WTC11 (cell line): ENCODE measurements around the gene AP1S2. TPM values are rescaled to one million over a fixed set of nuclear protein-coding genes. Genes with fewer than 3 reads are reported as not detected.

ENCODE experiments used
- ATAC-seq: fragments of 200-7000 bp; cut with Tn5 transposase; 2 replicates; pipeline ENCODE4 v1.10.0; 2021; ENCODE audit warnings: mild to moderate bottlenecking, moderate library complexity
- CTCF ChIA-PET: fragments of 300-600 bp; sonication (Branson Sonifier 250); formaldehyde crosslinking; loops from one replicate; lab custom pipeline; 2021; ENCODE audit warnings: antibody characterized with exemption; lab: Charles Lee
- POLR2A ChIA-PET: fragments of 350-600 bp; sonication (Branson Sonifier 250); formaldehyde crosslinking; loops from one replicate; lab custom pipeline; 2021; ENCODE audit warnings: antibody characterized with exemption; lab: Charles Lee
- DNase-seq: peaks from one replicate; pipeline ENCODE4 v3.0.0; 2021; ENCODE audit warnings: low spot score
- H3K27ac Mint-ChIP-seq: 2 replicates; pipeline ENCODE4 v1.8.0; 2021; ENCODE audit warnings: mixed read lengths
- H3K27me3 Mint-ChIP-seq: 2 replicates; pipeline ENCODE4 v1.8.0; 2021; ENCODE audit warnings: low read depth, mild to moderate bottlenecking, moderate library complexity, mixed read lengths
- H3K36me3 Mint-ChIP-seq: 2 replicates; pipeline ENCODE4 v1.8.0; 2021; ENCODE audit warnings: mixed read lengths
- H3K4me1 Mint-ChIP-seq: 2 replicates; pipeline ENCODE4 v1.8.0; 2022; ENCODE audit warnings: mixed read lengths
- H3K4me3 Mint-ChIP-seq: 2 replicates; pipeline ENCODE4 v1.8.0; 2021; ENCODE audit warnings: mild to moderate bottlenecking, moderate library complexity, mixed read lengths
- H3K9me3 Mint-ChIP-seq: 2 replicates; pipeline ENCODE4 v1.8.0; 2021; ENCODE audit warnings: mixed read lengths
- CREB1 ChIP-seq: sonication (generic); formaldehyde crosslinking; IDR thresholded peaks from 2 replicates; pipeline ENCODE4 v1.8.0; 2023; ENCODE audit warnings: mild to moderate bottlenecking, missing genetic modification reagents
- CREM ChIP-seq: sonication (generic); formaldehyde crosslinking; IDR thresholded peaks from 2 replicates; pipeline ENCODE4 v1.8.1; 2022; ENCODE audit warnings: mild to moderate bottlenecking, missing genetic modification reagents, moderate library complexity
- EMX1 ChIP-seq: fragments of 250-450 bp; sonication (Bioruptor Pico); IDR thresholded peaks from 2 replicates; pipeline ENCODE4 v1.8.0; 2021; ENCODE audit warnings: mild to moderate bottlenecking
- GTF2I ChIP-seq: fragments of 250-450 bp; sonication (Bioruptor Pico); conservative IDR thresholded peaks from 2 replicates; pipeline ENCODE4 v1.4.0; 2021; ENCODE audit warnings: mild to moderate bottlenecking
- HMGA2 ChIP-seq: fragments of 250-450 bp; sonication (Bioruptor Pico); IDR thresholded peaks from 2 replicates; pipeline ENCODE4 v1.4.0; 2021; ENCODE audit warnings: mild to moderate bottlenecking, moderate library complexity
- KAT7 ChIP-seq: sonication (generic); formaldehyde crosslinking; IDR thresholded peaks from 2 replicates; pipeline ENCODE4 v1.8.1; 2023; ENCODE audit warnings: missing genetic modification reagents, mild to moderate bottlenecking, borderline replicate concordance
- MXD4 ChIP-seq: fragments of 250-450 bp; sonication (Bioruptor Pico); IDR thresholded peaks from 2 replicates; pipeline ENCODE4 v1.8.0; 2021; ENCODE audit warnings: mild to moderate bottlenecking, moderate library complexity, borderline replicate concordance
- NFYB ChIP-seq: sonication (generic); formaldehyde crosslinking; conservative IDR thresholded peaks from 2 replicates; pipeline ENCODE4 v1.8.0; 2022; ENCODE audit warnings: low read depth, missing genetic modification reagents
- NR1H2 ChIP-seq: sonication (generic); formaldehyde crosslinking; IDR thresholded peaks from 2 replicates; pipeline ENCODE4 v1.9.0; 2021; ENCODE audit warnings: mild to moderate bottlenecking, moderate library complexity, missing genetic modification reagents
- RELA ChIP-seq: sonication (generic); formaldehyde crosslinking; IDR thresholded peaks from 2 replicates; pipeline ENCODE4 v1.8.1; 2022; ENCODE audit warnings: missing genetic modification reagents, mild to moderate bottlenecking, borderline replicate concordance
- SMAD4 ChIP-seq: sonication (generic); formaldehyde crosslinking; IDR thresholded peaks from 2 replicates; pipeline ENCODE4 v1.8.0; 2022; ENCODE audit warnings: mild to moderate bottlenecking, missing genetic modification reagents
- ZBTB21 ChIP-seq: sonication (generic); formaldehyde crosslinking; IDR thresholded peaks from 2 replicates; pipeline ENCODE4 v1.8.1; 2023; ENCODE audit warnings: mild to moderate bottlenecking, missing genetic modification reagents, borderline replicate concordance
- ZNF263 ChIP-seq: sonication (generic); formaldehyde crosslinking; IDR thresholded peaks from 2 replicates; pipeline ENCODE4 v1.8.1; 2022; ENCODE audit warnings: low read depth, mild to moderate bottlenecking, moderate library complexity, missing genetic modification reagents
- ZNF423 ChIP-seq: fragments of 250-450 bp; sonication (Bioruptor Pico); IDR thresholded peaks from 2 replicates; pipeline ENCODE4 v2.1.2; 2022; ENCODE audit warnings: mild to moderate bottlenecking, moderate library complexity
- total RNA-seq: library from RNA; stranded (reverse); gene quantifications from 3 replicates; pipeline ENCODE4 v1.2.3, GENCODE V29; 2021
- TF ChIP-seq, protein P1 (sequence below): sonication (generic); formaldehyde crosslinking; IDR thresholded peaks from 2 replicates; pipeline ENCODE4 v1.8.0; 2023; ENCODE audit warnings: mild to moderate bottlenecking, missing genetic modification reagents
- TF ChIP-seq, protein P2 (sequence below): sonication (generic); formaldehyde crosslinking; IDR thresholded peaks from 2 replicates; pipeline ENCODE4 v1.8.1; 2023; ENCODE audit warnings: mild to moderate bottlenecking, missing genetic modification reagents
- TF ChIP-seq, protein P3 (sequence below): sonication (generic); formaldehyde crosslinking; IDR thresholded peaks from 2 replicates; pipeline ENCODE4 v1.8.0; 2022; ENCODE audit warnings: mild to moderate bottlenecking, missing genetic modification reagents
- TF ChIP-seq, protein P4 (sequence below): sonication (generic); formaldehyde crosslinking; conservative IDR thresholded peaks from 2 replicates; pipeline ENCODE4 v1.8.1; 2023; ENCODE audit warnings: mild to moderate bottlenecking, low read depth, missing genetic modification reagents, moderate library complexity
- TF ChIP-seq, protein P5 (sequence below): sonication (generic); formaldehyde crosslinking; conservative IDR thresholded peaks from 2 replicates; pipeline ENCODE4 v1.8.1; 2022; ENCODE audit warnings: mild to moderate bottlenecking, missing genetic modification reagents
- TF ChIP-seq, protein P6 (sequence below): sonication (generic); formaldehyde crosslinking; IDR thresholded peaks from 2 replicates; pipeline ENCODE4 v1.8.1; 2022; ENCODE audit warnings: low read depth, missing genetic modification reagents, borderline replicate concordance
- TF ChIP-seq, protein P7 (sequence below): sonication (generic); formaldehyde crosslinking; IDR thresholded peaks from 2 replicates; pipeline ENCODE4 v1.8.0; 2022; ENCODE audit warnings: mild to moderate bottlenecking, missing genetic modification reagents

Gene AP1S2
- total RNA-seq, 1 experiment from 2014 or later, result 164 TPM

DNA sequence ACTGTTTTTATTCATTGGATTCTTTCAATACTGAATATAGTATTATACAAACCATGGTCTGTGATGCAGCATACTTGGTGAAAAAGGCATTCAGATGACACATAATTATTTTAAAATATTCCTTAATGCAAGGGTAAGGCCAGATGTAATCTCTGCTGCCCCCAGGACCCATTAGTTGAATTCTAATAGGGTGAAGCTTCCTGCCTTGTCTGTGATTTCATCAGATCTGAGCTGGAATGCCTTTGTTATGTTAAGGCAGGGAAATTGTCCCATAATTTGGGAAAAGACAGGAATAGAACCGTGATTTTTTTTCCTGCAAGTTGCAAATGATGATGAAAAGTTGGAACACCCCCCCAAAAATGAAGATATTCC is 38.2 kb downstream of the AP1S2 start (continued):
- TF ChIP-seq, protein P1, sequence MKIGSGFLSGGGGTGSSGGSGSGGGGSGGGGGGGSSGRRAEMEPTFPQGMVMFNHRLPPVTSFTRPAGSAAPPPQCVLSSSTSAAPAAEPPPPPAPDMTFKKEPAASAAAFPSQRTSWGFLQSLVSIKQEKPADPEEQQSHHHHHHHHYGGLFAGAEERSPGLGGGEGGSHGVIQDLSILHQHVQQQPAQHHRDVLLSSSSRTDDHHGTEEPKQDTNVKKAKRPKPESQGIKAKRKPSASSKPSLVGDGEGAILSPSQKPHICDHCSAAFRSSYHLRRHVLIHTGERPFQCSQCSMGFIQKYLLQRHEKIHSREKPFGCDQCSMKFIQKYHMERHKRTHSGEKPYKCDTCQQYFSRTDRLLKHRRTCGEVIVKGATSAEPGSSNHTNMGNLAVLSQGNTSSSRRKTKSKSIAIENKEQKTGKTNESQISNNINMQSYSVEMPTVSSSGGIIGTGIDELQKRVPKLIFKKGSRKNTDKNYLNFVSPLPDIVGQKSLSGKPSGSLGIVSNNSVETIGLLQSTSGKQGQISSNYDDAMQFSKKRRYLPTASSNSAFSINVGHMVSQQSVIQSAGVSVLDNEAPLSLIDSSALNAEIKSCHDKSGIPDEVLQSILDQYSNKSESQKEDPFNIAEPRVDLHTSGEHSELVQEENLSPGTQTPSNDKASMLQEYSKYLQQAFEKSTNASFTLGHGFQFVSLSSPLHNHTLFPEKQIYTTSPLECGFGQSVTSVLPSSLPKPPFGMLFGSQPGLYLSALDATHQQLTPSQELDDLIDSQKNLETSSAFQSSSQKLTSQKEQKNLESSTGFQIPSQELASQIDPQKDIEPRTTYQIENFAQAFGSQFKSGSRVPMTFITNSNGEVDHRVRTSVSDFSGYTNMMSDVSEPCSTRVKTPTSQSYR (CRISPR knock-in tag), result no peak

DNA sequence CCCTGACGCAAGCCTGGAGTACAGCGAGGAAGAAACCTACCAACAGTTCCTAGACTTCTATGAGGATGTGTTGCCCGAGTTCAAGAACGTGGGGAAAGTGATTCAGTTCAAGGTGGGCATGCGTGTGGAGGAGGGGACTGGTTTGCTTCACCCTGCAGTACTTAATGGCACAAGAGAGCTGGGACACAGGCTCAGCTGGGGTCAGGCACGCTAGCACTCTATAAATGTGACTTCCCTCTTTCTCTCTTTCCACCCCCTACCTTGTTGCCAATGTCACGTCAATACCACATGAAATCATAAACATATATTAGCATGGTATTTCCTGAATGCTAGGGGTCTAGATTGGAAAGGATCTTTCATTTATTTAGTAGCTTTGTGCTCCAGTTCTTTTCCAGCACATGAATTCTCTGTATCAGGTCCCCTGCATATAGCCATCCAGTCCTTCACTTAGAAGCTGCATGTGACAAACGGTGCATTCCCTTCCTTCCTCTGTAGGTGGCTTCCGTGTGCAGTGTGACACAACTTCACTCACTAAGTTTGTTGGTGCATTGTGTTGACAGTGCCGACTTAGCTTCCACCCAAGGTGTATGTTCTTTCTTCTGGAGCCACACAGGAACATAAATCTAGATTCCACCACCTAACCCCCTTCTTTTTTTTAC is 38.7 kb downstream of the AP1S2 start:
- H3K27ac Mint-ChIP-seq, result peak overlapping the region; percentile 96
- peak; percentile 91 for ATAC-seq
- ChIA-PET POLR2A (interaction anchor here (0.7 to 1.0 kb wide), 3 partner anchors 39 to 897 kb away, joined by 3 read pairs; partner anchors contain the start of gene AP1S2), CTCF (interaction anchor here (1.0 to 1.4 kb wide), 3 partner anchors 16 to 621 kb away, joined by 3 read pairs; no protein-coding TSS in a partner anchor)
- no peaks in the 10 kb centered on the region for H3K9me3 Mint-ChIP-seq
- no peak for TF ChIP-seq SMAD4
- TF ChIP-seq KAT7 (CRISPR knock-in tag), result no peak
- TF ChIP-seq NFYB (CRISPR knock-in tag), result no peak
- no peak for TF ChIP-seq ZNF423 (CRISPR knock-in tag)
- TF ChIP-seq ZNF263 (CRISPR knock-in tag), result no peak
- TF ChIP-seq, protein P2, sequence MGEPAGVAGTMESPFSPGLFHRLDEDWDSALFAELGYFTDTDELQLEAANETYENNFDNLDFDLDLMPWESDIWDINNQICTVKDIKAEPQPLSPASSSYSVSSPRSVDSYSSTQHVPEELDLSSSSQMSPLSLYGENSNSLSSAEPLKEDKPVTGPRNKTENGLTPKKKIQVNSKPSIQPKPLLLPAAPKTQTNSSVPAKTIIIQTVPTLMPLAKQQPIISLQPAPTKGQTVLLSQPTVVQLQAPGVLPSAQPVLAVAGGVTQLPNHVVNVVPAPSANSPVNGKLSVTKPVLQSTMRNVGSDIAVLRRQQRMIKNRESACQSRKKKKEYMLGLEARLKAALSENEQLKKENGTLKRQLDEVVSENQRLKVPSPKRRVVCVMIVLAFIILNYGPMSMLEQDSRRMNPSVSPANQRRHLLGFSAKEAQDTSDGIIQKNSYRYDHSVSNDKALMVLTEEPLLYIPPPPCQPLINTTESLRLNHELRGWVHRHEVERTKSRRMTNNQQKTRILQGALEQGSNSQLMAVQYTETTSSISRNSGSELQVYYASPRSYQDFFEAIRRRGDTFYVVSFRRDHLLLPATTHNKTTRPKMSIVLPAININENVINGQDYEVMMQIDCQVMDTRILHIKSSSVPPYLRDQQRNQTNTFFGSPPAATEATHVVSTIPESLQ (CRISPR knock-in tag), result no peak
- TF ChIP-seq CREM (CRISPR knock-in tag), result no peak
- no peak for TF ChIP-seq RELA
- TF ChIP-seq, protein P3, sequence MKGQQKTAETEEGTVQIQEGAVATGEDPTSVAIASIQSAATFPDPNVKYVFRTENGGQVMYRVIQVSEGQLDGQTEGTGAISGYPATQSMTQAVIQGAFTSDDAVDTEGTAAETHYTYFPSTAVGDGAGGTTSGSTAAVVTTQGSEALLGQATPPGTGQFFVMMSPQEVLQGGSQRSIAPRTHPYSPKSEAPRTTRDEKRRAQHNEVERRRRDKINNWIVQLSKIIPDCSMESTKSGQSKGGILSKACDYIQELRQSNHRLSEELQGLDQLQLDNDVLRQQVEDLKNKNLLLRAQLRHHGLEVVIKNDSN, result no peak
- no peak for TF ChIP-seq ZBTB21 (CRISPR knock-in tag)
- no peak for TF ChIP-seq EMX1 (CRISPR knock-in tag)
- H3K36me3 Mint-ChIP-seq, result peaks cover 31% of the 10 kb centered on the region
- DNase-seq, result peak; percentile 16
- peaks cover 21% of the 10 kb centered on the region for H3K4me1 Mint-ChIP-seq
- H3K4me3 Mint-ChIP-seq, result no peak overlapping the region
- no peaks in the 10 kb centered on the region for H3K27me3 Mint-ChIP-seq

DNA sequence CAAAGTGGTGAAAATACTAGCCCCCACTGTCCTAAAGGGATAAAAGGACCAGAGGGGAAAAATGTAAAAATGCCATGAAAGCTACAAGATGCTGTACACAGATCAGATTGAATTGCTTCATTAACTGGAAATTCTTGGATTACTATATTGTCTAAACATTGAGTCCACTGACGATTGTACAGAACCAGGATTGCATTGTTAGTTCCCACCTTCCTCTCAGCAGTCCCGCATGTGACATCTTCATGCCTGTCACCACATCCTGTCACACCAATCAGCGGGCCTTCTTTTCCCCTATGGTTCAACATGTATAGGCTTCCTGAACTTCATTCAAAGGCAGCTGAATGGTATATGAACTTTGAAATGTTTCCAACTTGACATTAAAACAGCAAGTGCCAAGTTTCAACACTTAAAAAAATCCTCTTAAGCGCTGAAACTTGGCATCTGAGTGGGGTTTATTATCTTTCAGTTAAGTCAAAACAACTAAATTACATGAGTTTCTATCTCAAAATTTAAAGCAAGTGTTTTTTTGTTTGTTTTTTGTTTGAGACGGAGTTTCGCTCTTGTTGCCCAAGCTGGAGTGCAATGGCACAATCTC is 39.7 kb downstream of the AP1S2 start:
- peaks cover 28% of the 10 kb centered on the region for H3K36me3 Mint-ChIP-seq
- ATAC-seq (no peak), DNase-seq (no peak)
- no peak overlapping the region for H3K27ac Mint-ChIP-seq
- ChIA-PET POLR2A (no interaction called here), CTCF (no interaction called here)
- no peaks in the 10 kb centered on the region for H3K9me3 Mint-ChIP-seq
- no peaks in the 10 kb centered on the region for H3K27me3 Mint-ChIP-seq
- no peak overlapping the region for H3K4me3 Mint-ChIP-seq
- peaks cover 21% of the 10 kb centered on the region for H3K4me1 Mint-ChIP-seq
- TF ChIP-seq CREB1 (CRISPR knock-in tag), result no peak
- TF ChIP-seq, protein P4, sequence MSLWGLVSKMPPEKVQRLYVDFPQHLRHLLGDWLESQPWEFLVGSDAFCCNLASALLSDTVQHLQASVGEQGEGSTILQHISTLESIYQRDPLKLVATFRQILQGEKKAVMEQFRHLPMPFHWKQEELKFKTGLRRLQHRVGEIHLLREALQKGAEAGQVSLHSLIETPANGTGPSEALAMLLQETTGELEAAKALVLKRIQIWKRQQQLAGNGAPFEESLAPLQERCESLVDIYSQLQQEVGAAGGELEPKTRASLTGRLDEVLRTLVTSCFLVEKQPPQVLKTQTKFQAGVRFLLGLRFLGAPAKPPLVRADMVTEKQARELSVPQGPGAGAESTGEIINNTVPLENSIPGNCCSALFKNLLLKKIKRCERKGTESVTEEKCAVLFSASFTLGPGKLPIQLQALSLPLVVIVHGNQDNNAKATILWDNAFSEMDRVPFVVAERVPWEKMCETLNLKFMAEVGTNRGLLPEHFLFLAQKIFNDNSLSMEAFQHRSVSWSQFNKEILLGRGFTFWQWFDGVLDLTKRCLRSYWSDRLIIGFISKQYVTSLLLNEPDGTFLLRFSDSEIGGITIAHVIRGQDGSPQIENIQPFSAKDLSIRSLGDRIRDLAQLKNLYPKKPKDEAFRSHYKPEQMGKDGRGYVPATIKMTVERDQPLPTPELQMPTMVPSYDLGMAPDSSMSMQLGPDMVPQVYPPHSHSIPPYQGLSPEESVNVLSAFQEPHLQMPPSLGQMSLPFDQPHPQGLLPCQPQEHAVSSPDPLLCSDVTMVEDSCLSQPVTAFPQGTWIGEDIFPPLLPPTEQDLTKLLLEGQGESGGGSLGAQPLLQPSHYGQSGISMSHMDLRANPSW (CRISPR knock-in tag), result no peak
- TF ChIP-seq, protein P5, sequence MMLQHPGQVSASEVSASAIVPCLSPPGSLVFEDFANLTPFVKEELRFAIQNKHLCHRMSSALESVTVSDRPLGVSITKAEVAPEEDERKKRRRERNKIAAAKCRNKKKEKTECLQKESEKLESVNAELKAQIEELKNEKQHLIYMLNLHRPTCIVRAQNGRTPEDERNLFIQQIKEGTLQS, result no peak
- TF ChIP-seq ZNF423 (CRISPR knock-in tag), result no peak
- no peak for TF ChIP-seq HMGA2
- TF ChIP-seq, protein P6, sequence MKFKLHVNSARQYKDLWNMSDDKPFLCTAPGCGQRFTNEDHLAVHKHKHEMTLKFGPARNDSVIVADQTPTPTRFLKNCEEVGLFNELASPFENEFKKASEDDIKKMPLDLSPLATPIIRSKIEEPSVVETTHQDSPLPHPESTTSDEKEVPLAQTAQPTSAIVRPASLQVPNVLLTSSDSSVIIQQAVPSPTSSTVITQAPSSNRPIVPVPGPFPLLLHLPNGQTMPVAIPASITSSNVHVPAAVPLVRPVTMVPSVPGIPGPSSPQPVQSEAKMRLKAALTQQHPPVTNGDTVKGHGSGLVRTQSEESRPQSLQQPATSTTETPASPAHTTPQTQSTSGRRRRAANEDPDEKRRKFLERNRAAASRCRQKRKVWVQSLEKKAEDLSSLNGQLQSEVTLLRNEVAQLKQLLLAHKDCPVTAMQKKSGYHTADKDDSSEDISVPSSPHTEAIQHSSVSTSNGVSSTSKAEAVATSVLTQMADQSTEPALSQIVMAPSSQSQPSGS (CRISPR knock-in tag), result no peak
- no peak for TF ChIP-seq GTF2I (CRISPR knock-in tag)
- TF ChIP-seq NR1H2 (CRISPR knock-in tag), result no peak
- TF ChIP-seq, protein P7, sequence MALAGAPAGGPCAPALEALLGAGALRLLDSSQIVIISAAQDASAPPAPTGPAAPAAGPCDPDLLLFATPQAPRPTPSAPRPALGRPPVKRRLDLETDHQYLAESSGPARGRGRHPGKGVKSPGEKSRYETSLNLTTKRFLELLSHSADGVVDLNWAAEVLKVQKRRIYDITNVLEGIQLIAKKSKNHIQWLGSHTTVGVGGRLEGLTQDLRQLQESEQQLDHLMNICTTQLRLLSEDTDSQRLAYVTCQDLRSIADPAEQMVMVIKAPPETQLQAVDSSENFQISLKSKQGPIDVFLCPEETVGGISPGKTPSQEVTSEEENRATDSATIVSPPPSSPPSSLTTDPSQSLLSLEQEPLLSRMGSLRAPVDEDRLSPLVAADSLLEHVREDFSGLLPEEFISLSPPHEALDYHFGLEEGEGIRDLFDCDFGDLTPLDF, result no peak
- TF ChIP-seq MXD4 (CRISPR knock-in tag), result no peak
